Ectodermal cell (in vitro differentiated cells): ENCODE data around the gene GPR82.

Source experiments
- H3K27ac ChIP-seq: 2 replicates; pipeline ENCODE4 v1.7.0; 2013; ENCODE audit warnings: mild to moderate bottlenecking, low read depth, low read length; ENCODE audit not compliant: insufficient read depth, poor library complexity, severe bottlenecking
- H3K27me3 ChIP-seq: 2 replicates; pipeline ENCODE4 v1.7.0; 2013; ENCODE audit warnings: mild to moderate bottlenecking, low read length; ENCODE audit not compliant: insufficient read depth, control insufficient read depth, poor library complexity, severe bottlenecking
- H3K36me3 ChIP-seq: one replicate; pipeline ENCODE4 v1.7.0; 2013; ENCODE audit warnings: low read length; ENCODE audit not compliant: control insufficient read depth, insufficient read depth
- H3K4me1 ChIP-seq: one replicate; pipeline ENCODE4 v1.7.0; 2013; ENCODE audit warnings: low read length; ENCODE audit not compliant: control insufficient read depth, insufficient read depth
- H3K4me3 ChIP-seq: 2 replicates; pipeline ENCODE4 v1.7.0; 2013; ENCODE audit warnings: low read depth, low read length, control low read depth; ENCODE audit not compliant: insufficient read depth
- H3K9me3 ChIP-seq: 2 replicates; pipeline ENCODE4 v1.7.0; 2013; ENCODE audit warnings: mild to moderate bottlenecking, low read length, moderate library complexity; ENCODE audit not compliant: control insufficient read depth
- WGBS, 2 experiments: methylation state at CpG; one replicate each; pipeline ENCODE4 v1.1.7; 2013; ENCODE audit warnings: missing lambda C conversion rate in 2 of 2; 5-methylcytosine and 5-hydroxymethylcytosine counted together

Gene GPR82

GRCh38 chrX:41692162-41692749, 31.7 kb upstream of the GPR82 start:
- WGBS, 2 experiments = 91 to 100% methylated on average over 1 of the region's 1 CpG

GRCh38 chrX:41693024-41693423, 31.0 kb upstream of the GPR82 start:
- no peak overlapping the region for H3K4me3 ChIP-seq
- H3K27ac ChIP-seq = no peak overlapping the region
- no peaks in the 10 kb centered on the region for H3K4me1 ChIP-seq
- 82 to 96% methylated on average over 2 of the region's 3 CpGs for WGBS, 2 experiments
- no peaks in the 10 kb centered on the region for H3K36me3 ChIP-seq
- H3K9me3 ChIP-seq = no peaks in the 10 kb centered on the region
- no peaks in the 10 kb centered on the region for H3K27me3 ChIP-seq

More at GRCh38 chrX:41692162-41692749, 31.7 kb upstream of the GPR82 start:
- H3K27ac ChIP-seq = no peak overlapping the region
- H3K27me3 ChIP-seq = no peaks in the 10 kb centered on the region
- no peaks in the 10 kb centered on the region for H3K9me3 ChIP-seq
- H3K36me3 ChIP-seq = no peaks in the 10 kb centered on the region
- no peak overlapping the region for H3K4me3 ChIP-seq
- no peaks in the 10 kb centered on the region for H3K4me1 ChIP-seq

- no peaks in the 10 kb centered on the region for H3K9me3 ChIP-seq
- H3K27me3 ChIP-seq = no peaks in the 10 kb centered on the region
- no peaks in the 10 kb centered on the region for H3K36me3 ChIP-seq
- no peak overlapping the region for H3K4me3 ChIP-seq
- WGBS, 2 experiments = 91 to 94% methylated on average over 5 to 6 of the region's 7 CpGs
- H3K27ac ChIP-seq = no peak overlapping the region
- no peaks in the 10 kb centered on the region for H3K4me1 ChIP-seq
Observed at GRCh38 chrX:41695426-41695825, 28.6 kb upstream of the GPR82 start.

- Histone ChIP-seq H3K27me3 (no peaks in the 10 kb centered on the region), H3K36me3 (no peaks in the 10 kb centered on the region), H3K4me1 (no peaks in the 10 kb centered on the region), H3K4me3 (no peak overlapping the region), H3K9me3 (no peaks in the 10 kb centered on the region), H3K27ac (no peak overlapping the region)
Observed at GRCh38 chrX:41703574-41704029, 20.4 kb upstream of the GPR82 start.

GRCh38 chrX:41705042-41705441, 18.9 kb upstream of the GPR82 start:
- no peaks in the 10 kb centered on the region for H3K36me3 ChIP-seq
- H3K9me3 ChIP-seq = no peaks in the 10 kb centered on the region
- 87% methylated on average over 1 of the region's 1 CpG; no CpG with 5 or more reads in 1 of the 2 experiments for WGBS, 2 experiments
- H3K27me3 ChIP-seq = no peaks in the 10 kb centered on the region
- no peak overlapping the region for H3K27ac ChIP-seq
- no peaks in the 10 kb centered on the region for H3K4me1 ChIP-seq
- no peak overlapping the region for H3K4me3 ChIP-seq

GRCh38 chrX:41705680-41706374, 18.2 kb upstream of the GPR82 start:
- H3K27ac ChIP-seq = no peak overlapping the region
- H3K36me3 ChIP-seq = no peaks in the 10 kb centered on the region
- no peaks in the 10 kb centered on the region for H3K9me3 ChIP-seq
- H3K27me3 ChIP-seq = no peaks in the 10 kb centered on the region
- no peaks in the 10 kb centered on the region for H3K4me1 ChIP-seq
- no peak overlapping the region for H3K4me3 ChIP-seq
- WGBS, 2 experiments = 97 to 100% methylated on average over 3 of the region's 3 CpGs

- Histone ChIP-seq H3K27ac (no peak overlapping the region), H3K27me3 (no peaks in the 10 kb centered on the region), H3K4me1 (no peaks in the 10 kb centered on the region), H3K4me3 (no peak overlapping the region), H3K36me3 (no peaks in the 10 kb centered on the region), H3K9me3 (no peaks in the 10 kb centered on the region)
- WGBS, 2 experiments = 75 to 90% methylated on average over 1 of the region's 1 CpG
Observed at GRCh38 chrX:41707218-41707617, 16.8 kb upstream of the GPR82 start.

GRCh38 chrX:41708486-41708885, 15.5 kb upstream of the GPR82 start:
- Histone ChIP-seq H3K4me3 (no peak overlapping the region), H3K27me3 (no peaks in the 10 kb centered on the region), H3K36me3 (no peaks in the 10 kb centered on the region), H3K9me3 (no peaks in the 10 kb centered on the region), H3K4me1 (no peaks in the 10 kb centered on the region), H3K27ac (no peak overlapping the region)
- 100% methylated on average over 1 of the region's 3 CpGs; no CpG with 5 or more reads in 1 of the 2 experiments for WGBS, 2 experiments

GRCh38 chrX:41711021-41711667, 12.8 kb upstream of the GPR82 start:
- Histone ChIP-seq H3K27ac (no peak overlapping the region), H3K9me3 (no peaks in the 10 kb centered on the region), H3K27me3 (no peaks in the 10 kb centered on the region), H3K36me3 (no peaks in the 10 kb centered on the region), H3K4me3 (no peak overlapping the region), H3K4me1 (no peaks in the 10 kb centered on the region)
- 93 to 95% methylated on average over 5 of the region's 5 CpGs for WGBS, 2 experiments

GRCh38 chrX:41716222-41716621, 7.8 kb upstream of the GPR82 start:
- Histone ChIP-seq H3K9me3 (no peaks in the 10 kb centered on the region), H3K4me3 (no peak overlapping the region), H3K4me1 (no peaks in the 10 kb centered on the region), H3K36me3 (peaks cover 5% of the 10 kb centered on the region), H3K27ac (no peak overlapping the region), H3K27me3 (no peaks in the 10 kb centered on the region)
- 96% methylated on average over 3 to 5 of the region's 5 CpGs for WGBS, 2 experiments
